OCI-LY7 (cell line): ENCODE measurements around the gene LARGE1. TPM values are rescaled to one million over a fixed set of nuclear protein-coding genes. Genes with fewer than 3 reads are reported as not detected.

ENCODE experiments used
- BruUV-seq: library from RNA; stranded (reverse); fragments of 400-500 nt; replicated peaks from 2 replicates; lab custom pipeline; 2021; lab: Mats Ljungman, UMichigan
- CTCF ChIA-PET: fragments of 300-600 bp; sonication (Branson Sonifier 250); formaldehyde crosslinking; loops from one replicate; lab custom pipeline; 2022; ENCODE audit warnings: antibody characterized with exemption; ENCODE audit not compliant: unreplicated experiment; lab: Charles Lee
- POLR2A ChIA-PET: fragments of 300-600 bp; sonication (Branson Sonifier 250); formaldehyde crosslinking; loops from one replicate; lab custom pipeline; 2022; ENCODE audit warnings: antibody characterized with exemption; lab: Charles Lee
- DNase-seq: peaks from one replicate; pipeline ENCODE4 v3.0.0-alpha.2; 2015; ENCODE audit warnings: low spot score
- H2AFZ ChIP-seq: fragments of 200-600 bp; sonication (generic), shearing (Covaris generic); 2 replicates; pipeline ENCODE4 v1.6.1; 2014; ENCODE audit warnings: mild to moderate bottlenecking, antibody characterized with exemption, low read length, moderate library complexity
- H3K27ac ChIP-seq: fragments of 200-600 bp; sonication (generic); 2 replicates; pipeline ENCODE4 v1.5.1; 2014; ENCODE audit warnings: mixed run types, low read depth, mild to moderate bottlenecking, moderate library complexity, low read length, inconsistent platforms; ENCODE audit not compliant: poor library complexity, severe bottlenecking
- H3K36me3 ChIP-seq: fragments of 200-600 bp; sonication (generic); 2 replicates; pipeline ENCODE4 v1.6.1; 2014; ENCODE audit warnings: mild to moderate bottlenecking, antibody characterized with exemption, low read length, moderate library complexity, mixed read lengths; ENCODE audit not compliant: insufficient read depth
- H3K4me1 ChIP-seq: fragments of 200-600 bp; sonication (generic); 2 replicates; pipeline ENCODE4 v1.5.1; 2014; ENCODE audit warnings: mild to moderate bottlenecking, low read length; ENCODE audit not compliant: insufficient read depth, poor library complexity, severe bottlenecking
- H3K4me2 ChIP-seq: fragments of 200-600 bp; sonication (generic); 2 replicates; pipeline ENCODE4 v1.6.1; 2014; ENCODE audit warnings: mild to moderate bottlenecking, low read length
- H3K4me3 ChIP-seq: fragments of 200-600 bp; sonication (generic); 2 replicates; pipeline ENCODE4 v1.5.1; 2014; ENCODE audit warnings: mild to moderate bottlenecking, low read depth, low read length; ENCODE audit not compliant: poor library complexity, severe bottlenecking
- H3K79me2 ChIP-seq: fragments of 200-600 bp; sonication (generic); 2 replicates; pipeline ENCODE4 v1.6.1; 2016; ENCODE audit warnings: low read depth, mild to moderate bottlenecking, low read length, moderate library complexity, mixed read lengths; ENCODE audit not compliant: insufficient read depth
- H3K9me2 ChIP-seq: fragments of 200-600 bp; sonication (generic); 2 replicates; pipeline ENCODE4 v1.6.1; 2016; ENCODE audit warnings: mild to moderate bottlenecking, low read length, mixed read lengths; ENCODE audit not compliant: insufficient read depth
- H3K9me3 ChIP-seq: fragments of 200-600 bp; sonication (generic); 2 replicates; pipeline ENCODE4 v1.6.1; 2014; ENCODE audit warnings: mild to moderate bottlenecking, mixed run types, low read length, mixed read lengths
- H4K20me1 ChIP-seq: fragments of 200-600 bp; sonication (generic); 2 replicates; pipeline ENCODE4 v1.6.1; 2014; ENCODE audit warnings: mild to moderate bottlenecking, antibody characterized with exemption, low read length, moderate library complexity, mixed read lengths; ENCODE audit not compliant: insufficient read depth
- CTCF ChIP-seq: fragments of 200-600 bp; sonication (generic); conservative IDR thresholded peaks from 2 replicates; pipeline ENCODE4 v1.5.1; 2014; ENCODE audit warnings: mild to moderate bottlenecking, antibody characterized with exemption, low read length, moderate library complexity, mixed read lengths
- EZH2phosphoT487 ChIP-seq: fragments of 200-600 bp; sonication (generic); IDR thresholded peaks from 2 replicates; pipeline ENCODE4 v1.6.1; 2018; ENCODE audit warnings: low read depth, borderline replicate concordance, mild to moderate bottlenecking, mixed run types, antibody characterized with exemption, low read length, moderate library complexity, mixed read lengths
- intact Hi-C: fragments of 100-400 bp; cut with micrococcal nuclease; formaldehyde crosslinking; loops from one replicate; pipeline ENCODE4 v1.10.0; 2022; ENCODE audit not compliant: unreplicated experiment
- total RNA-seq, 2 experiments: library from RNA; depleted of rRNA in 1 of 2; stranded (reverse); fragments of >200 nt in 1 of 2; shearing (Covaris generic) in 1 of 2; gene quantifications; 2 replicates each; pipeline ENCODE4 v1.2.3, GENCODE V29; 2014 to 2022

The LARGE1 gene
- total RNA-seq, 2 experiments from 2014 or later: 31.5 to 31.9 TPM

- H3K4me1 ChIP-seq: no peaks in the 10 kb centered on the region
- TF ChIP-seq EZH2phosphoT487 (no peak), CTCF (no peak)
- H3K4me3 ChIP-seq: no peak overlapping the region
- no peak for DNase-seq
- BruUV-seq: no TSS peak
- no peak overlapping the region for H3K27ac ChIP-seq
- ChIA-PET CTCF (no interaction called here), POLR2A (interaction anchor here (0.7 kb wide), 1 partner anchor 12 kb away, joined by 3 read pairs; no protein-coding TSS in a partner anchor)
- H3K36me3 ChIP-seq: no peaks in the 10 kb centered on the region
- no peaks in the 10 kb centered on the region for H4K20me1 ChIP-seq
- H3K9me2 ChIP-seq: no peaks in the 10 kb centered on the region
- intact Hi-C loops: no loop called here
- H3K9me3 ChIP-seq: no peaks in the 10 kb centered on the region
- H2AFZ ChIP-seq: no peak overlapping the region
- H3K4me2 ChIP-seq: no peak overlapping the region
- H3K79me2 ChIP-seq: no peaks in the 10 kb centered on the region
These were observed 288.5 kb downstream of the LARGE1 start for GRCh38 chr22:33631777-33632176.

- intact Hi-C loops: no loop called here
- TF ChIP-seq CTCF (no peak), EZH2phosphoT487 (no peak)
- no peak overlapping the region for H3K4me3 ChIP-seq
- H3K4me2 ChIP-seq: no peak overlapping the region
- H3K9me3 ChIP-seq: no peaks in the 10 kb centered on the region
- no peaks in the 10 kb centered on the region for H3K36me3 ChIP-seq
- no peaks in the 10 kb centered on the region for H3K79me2 ChIP-seq
- no peaks in the 10 kb centered on the region for H3K4me1 ChIP-seq
- no peak overlapping the region for H3K27ac ChIP-seq
- no peak for DNase-seq
- CTCF ChIA-PET: no interaction called here
- POLR2A ChIA-PET: no interaction called here
- H2AFZ ChIP-seq: no peak overlapping the region
- H3K9me2 ChIP-seq: no peaks in the 10 kb centered on the region
- no TSS peak for BruUV-seq
- H4K20me1 ChIP-seq: no peaks in the 10 kb centered on the region
These were observed 294.3 kb downstream of the LARGE1 start for GRCh38 chr22:33625959-33626358.

GRCh38 chr22:33620085-33620484 is 300.2 kb downstream of the LARGE1 start:
- H2AFZ ChIP-seq: no peak overlapping the region
- H3K27ac ChIP-seq: no peak overlapping the region
- ChIA-PET CTCF (no interaction called here), POLR2A (interaction anchor here (0.9 kb wide), 1 partner anchor 355 kb away, joined by 3 read pairs; no protein-coding TSS in a partner anchor)
- H3K36me3 ChIP-seq: no peaks in the 10 kb centered on the region
- no peaks in the 10 kb centered on the region for H3K9me3 ChIP-seq
- H3K4me1 ChIP-seq: no peaks in the 10 kb centered on the region
- no peak overlapping the region for H3K4me3 ChIP-seq
- H3K4me2 ChIP-seq: no peak overlapping the region
- H4K20me1 ChIP-seq: no peaks in the 10 kb centered on the region
- H3K79me2 ChIP-seq: no peaks in the 10 kb centered on the region
- intact Hi-C loops: no loop called here
- BruUV-seq: no TSS peak
- H3K9me2 ChIP-seq: no peaks in the 10 kb centered on the region
- DNase-seq: no peak
- TF ChIP-seq CTCF: no peak
